GM12872 (cell line): Measurements from ENCODE around the gene EGFR.

ENCODE experiments used
- CTCF ChIP-seq: IDR thresholded peaks from 3 replicates; pipeline ENCODE4 v1.5.1; 2011; ENCODE audit warnings: low read depth, mild to moderate bottlenecking, low read length, moderate library complexity; ENCODE audit not compliant: insufficient read depth

The EGFR gene

GRCh38 chr7:55177068-55177530 is 158.3 kb downstream of the EGFR start:
- no peak for TF ChIP-seq CTCF

GRCh38 chr7:55177589-55178261 is 158.9 kb downstream of the EGFR start:
- no peak for TF ChIP-seq CTCF

- TF ChIP-seq CTCF, result no peak
Measured at GRCh38 chr7:55178292-55178862, 159.6 kb downstream of the EGFR start.

- no peak for TF ChIP-seq CTCF
Measured at GRCh38 chr7:55178863-55179773, 160.3 kb downstream of the EGFR start.

GRCh38 chr7:55179931-55180682 is 161.3 kb downstream of the EGFR start:
- no peak for TF ChIP-seq CTCF

- no peak for TF ChIP-seq CTCF
Measured at GRCh38 chr7:55180963-55181542, 162.2 kb downstream of the EGFR start.
